WTC11 (cell line): ENCODE results near the gene PIK3CG.

Experiments used
- CREM ChIP-seq: sonication (generic); formaldehyde crosslinking; IDR thresholded peaks from 2 replicates; pipeline ENCODE4 v1.8.1; 2022; ENCODE audit warnings: mild to moderate bottlenecking, missing genetic modification reagents, moderate library complexity
- CTCF ChIP-seq: fragments of 200-600 bp; IDR thresholded peaks from 2 replicates; pipeline ENCODE4 v1.8.0; 2022; ENCODE audit warnings: antibody characterized with exemption
- IRF2 ChIP-seq: sonication (generic); formaldehyde crosslinking; IDR thresholded peaks from 2 replicates; pipeline ENCODE4 v1.8.0; 2022; ENCODE audit warnings: low read depth, missing genetic modification reagents, borderline replicate concordance

- no peak for TF ChIP-seq CTCF
- no peak for TF ChIP-seq CREM (CRISPR knock-in tag)
- TF ChIP-seq IRF2 (CRISPR knock-in tag): no peak
These were observed 25.9 kb downstream of the PIK3CG start for GRCh38 chr7:106890952-106891351.
